Body of pancreas (tissue), 4 donors: ENCODE data around the gene TACC3. TPM values are rescaled to one million over a fixed set of nuclear protein-coding genes. Genes with fewer than 3 reads are reported as not detected.

ENCODE experiments used
- ATAC-seq: fragments of 150-250 bp; one replicate; pipeline ENCODE4 v1.9.1; 2016
- DNase-seq, 4 donors: peaks; one replicate each; pipeline ENCODE4 v3.0.0-alpha.2; 2019
- H3K27ac ChIP-seq, 4 donors: fragments of 200-600 bp; sonication (generic); 1 replicate in 3 of 4; 2 replicates in 1 of 4; pipeline versions ENCODE4 v1.5.1 to v1.6.1; 2016 to 2019; ENCODE audit warnings: mild to moderate bottlenecking in 1 of 4, mixed read lengths in 1 of 4, moderate library complexity in 1 of 4
- H3K27me3 ChIP-seq, 2 donors: fragments of 200-600 bp; sonication (generic); one replicate each; pipeline ENCODE4 v1.6.0; 2016; ENCODE audit warnings: mild to moderate bottlenecking in 1 of 2
- H3K36me3 ChIP-seq, 2 donors: fragments of 200-600 bp; sonication (generic); replicated peaks in 1 of 2; 2 replicates each; pipeline ENCODE4 v1.5.1; 2016; ENCODE audit warnings: low read depth in 2 of 2; ENCODE audit not compliant: insufficient read depth in 1 of 2
- H3K4me1 ChIP-seq: fragments of 200-600 bp; sonication (generic); one replicate; pipeline ENCODE4 v1.6.0; 2016
- H3K4me3 ChIP-seq, 2 donors: fragments of 200-600 bp; sonication (generic); 1 replicate in 1 of 2; 2 replicates in 1 of 2; pipeline ENCODE4 v1.5.1; 2016 to 2019
- H3K9me3 ChIP-seq, 3 donors: fragments of 200-600 bp; sonication (generic); 1 replicate in 2 of 3; 2 replicates in 1 of 3; pipeline ENCODE4 v1.5.1; 2016
- POLR2A ChIP-seq, 3 donors: fragments of 450-650 bp; IDR thresholded peaks; one replicate each; pipeline ENCODE4 v1.6.1; 2016; ENCODE audit warnings: antibody characterized with exemption in 3 of 3, mild to moderate bottlenecking in 2 of 3
- WGBS, 2 donors: methylation state at CpG; one replicate each; pipeline ENCODE4 v1.1.5; 2017; 5-methylcytosine and 5-hydroxymethylcytosine counted together
- intact Hi-C: fragments of 100-400 bp; cut with DNase I; formaldehyde crosslinking; loops from one replicate; pipeline ENCODE4 v1.15.1; 2023
- total RNA-seq, 2 donors: library from RNA; depleted of rRNA; stranded (reverse); fragments of >200 nt; gene quantifications; one replicate each; pipeline ENCODE4 v1.1.0, GENCODE V29; 2016
- TF ChIP-seq, protein P1 (sequence below), 7 experiments: fragments of 450-650 bp in 4 of 7; fragments of 200-600 bp in 3 of 7; sonication (generic) in 3 of 7; IDR thresholded peaks; one replicate each; pipeline ENCODE4 v1.5.1; 2016 to 2019; ENCODE audit warnings: antibody characterized with exemption in 7 of 7

TACC3 gene
- total RNA-seq, 2 donors from 2014 or later: 5.7 to 8.9 TPM

DNA sequence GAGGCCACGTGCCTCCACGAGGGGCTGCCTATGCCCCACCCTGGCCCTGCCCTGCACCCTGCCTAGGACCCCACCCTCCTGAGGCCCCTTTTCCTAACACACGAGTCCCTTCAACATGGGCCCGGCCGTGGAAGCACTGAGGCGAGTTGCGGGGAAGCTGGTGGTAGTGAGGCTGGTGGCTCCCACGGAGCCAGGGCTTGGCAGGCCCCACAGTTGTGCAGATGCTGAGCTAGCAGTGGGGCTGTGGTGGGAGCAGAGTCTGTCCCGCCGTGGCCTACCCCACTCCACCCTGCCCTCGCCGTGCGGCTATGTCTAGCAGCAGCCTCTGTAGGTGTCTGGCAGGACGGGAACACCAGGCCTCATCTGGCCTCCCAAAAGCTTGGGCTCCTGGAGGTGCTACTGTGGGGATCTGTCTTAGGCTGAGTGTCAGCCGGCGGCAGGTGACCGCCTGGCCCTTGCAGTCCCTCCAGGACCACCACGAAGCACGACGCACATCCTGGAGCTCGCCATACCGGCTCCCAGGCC lies 18.8 kb downstream of the TACC3 start:
- intact Hi-C loops: loop anchor here (10.0 kb wide), 1 partner anchor 455 kb away; no protein-coding TSS in a partner anchor
- Histone ChIP-seq H3K36me3 (no peaks in the 10 kb centered on the region), H3K4me3 (no peak overlapping the region), H3K27me3 (no peaks in the 10 kb centered on the region), H3K27ac (no peak overlapping the region), H3K9me3 (peaks cover 0 to 7% (median 0%) of the 10 kb centered on the region in 3 donors), H3K4me1 (no peaks in the 10 kb centered on the region)
- no peak for TF ChIP-seq POLR2A (IDR thresholded peaks at IDR 0.05)
- TF ChIP-seq, protein P1, sequence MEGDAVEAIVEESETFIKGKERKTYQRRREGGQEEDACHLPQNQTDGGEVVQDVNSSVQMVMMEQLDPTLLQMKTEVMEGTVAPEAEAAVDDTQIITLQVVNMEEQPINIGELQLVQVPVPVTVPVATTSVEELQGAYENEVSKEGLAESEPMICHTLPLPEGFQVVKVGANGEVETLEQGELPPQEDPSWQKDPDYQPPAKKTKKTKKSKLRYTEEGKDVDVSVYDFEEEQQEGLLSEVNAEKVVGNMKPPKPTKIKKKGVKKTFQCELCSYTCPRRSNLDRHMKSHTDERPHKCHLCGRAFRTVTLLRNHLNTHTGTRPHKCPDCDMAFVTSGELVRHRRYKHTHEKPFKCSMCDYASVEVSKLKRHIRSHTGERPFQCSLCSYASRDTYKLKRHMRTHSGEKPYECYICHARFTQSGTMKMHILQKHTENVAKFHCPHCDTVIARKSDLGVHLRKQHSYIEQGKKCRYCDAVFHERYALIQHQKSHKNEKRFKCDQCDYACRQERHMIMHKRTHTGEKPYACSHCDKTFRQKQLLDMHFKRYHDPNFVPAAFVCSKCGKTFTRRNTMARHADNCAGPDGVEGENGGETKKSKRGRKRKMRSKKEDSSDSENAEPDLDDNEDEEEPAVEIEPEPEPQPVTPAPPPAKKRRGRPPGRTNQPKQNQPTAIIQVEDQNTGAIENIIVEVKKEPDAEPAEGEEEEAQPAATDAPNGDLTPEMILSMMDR (IDR thresholded peaks at IDR 0.05): no peak
- WGBS, 2 donors: 95 to 100% methylated on average over 14 to 20 of the region's 22 CpGs
- ATAC-seq (no peak), DNase-seq (no peak)

DNA sequence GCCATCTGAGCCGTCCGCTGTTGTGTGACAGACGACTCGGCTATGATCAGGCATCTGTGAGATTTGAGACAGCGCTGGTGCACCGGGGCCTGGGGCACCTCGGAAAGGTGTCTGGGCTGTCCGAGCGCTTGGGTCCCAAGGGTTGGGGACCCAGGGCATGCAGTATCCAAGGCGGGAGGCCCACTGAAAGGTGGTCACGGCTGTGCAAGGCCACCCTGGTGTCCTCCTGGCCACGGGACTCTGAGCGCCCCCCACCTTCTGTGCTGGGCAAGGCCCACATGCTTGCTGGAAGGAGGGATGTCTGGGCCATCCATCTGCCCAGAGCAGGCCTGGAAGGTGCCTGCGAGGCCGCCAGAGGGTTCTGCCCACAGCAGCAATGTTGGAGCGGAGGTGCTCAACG lies 19.9 kb downstream of the TACC3 start:
- H3K27me3 ChIP-seq: no peaks in the 10 kb centered on the region
- ATAC-seq: no peak
- 83 to 89% methylated on average over 6 to 17 of the region's 17 CpGs for WGBS, 2 donors
- H3K27ac ChIP-seq: no peak overlapping the region
- no peak for TF ChIP-seq POLR2A (IDR thresholded peaks at IDR 0.05)
- TF ChIP-seq, protein P1 (IDR thresholded peaks at IDR 0.05): no peak
- H3K4me3 ChIP-seq: no peak overlapping the region
- H3K4me1 ChIP-seq: peaks cover 4% of the 10 kb centered on the region
- peaks cover 0 to 7% (median 0%) of the 10 kb centered on the region in 3 donors for H3K9me3 ChIP-seq
- no peak for DNase-seq
- intact Hi-C loops: loop anchor here (10.0 kb wide), 1 partner anchor 454 kb away; no protein-coding TSS in a partner anchor
- no peaks in the 10 kb centered on the region for H3K36me3 ChIP-seq

DNA sequence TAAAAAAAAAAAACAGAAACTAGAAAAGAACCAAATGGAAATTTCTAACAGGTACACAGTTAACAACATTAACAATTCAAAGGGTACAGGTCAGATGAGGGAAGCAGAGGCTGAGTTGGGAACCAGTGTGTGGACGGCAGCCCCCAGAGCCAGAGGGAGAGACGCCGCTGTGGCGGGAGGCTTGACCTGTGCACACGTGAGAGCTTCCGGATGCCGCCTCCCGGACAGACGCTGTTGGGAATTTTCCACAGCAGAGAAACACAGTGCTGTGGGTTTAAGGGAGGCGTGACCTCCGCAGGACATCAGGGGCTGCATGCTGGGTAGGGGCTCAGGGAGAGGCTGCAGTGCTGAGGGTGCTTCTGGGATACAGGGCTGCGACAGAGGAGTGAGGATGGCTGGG lies 22.2 kb downstream of the TACC3 start:
- TF ChIP-seq POLR2A (IDR thresholded peaks at IDR 0.05): no peak
- TF ChIP-seq, protein P1 (IDR thresholded peaks at IDR 0.05): no peak
- 72 to 82% methylated on average over 12 of the region's 12 CpGs for WGBS, 2 donors
- no peak overlapping the region for H3K27ac ChIP-seq
- ATAC-seq: no peak
- no peaks in the 10 kb centered on the region for H3K36me3 ChIP-seq
- H3K4me3 ChIP-seq: no peak overlapping the region
- H3K27me3 ChIP-seq: no peaks in the 10 kb centered on the region
- peaks cover 0 to under 1% (median 0%) of the 10 kb centered on the region in 3 donors for H3K9me3 ChIP-seq
- DNase-seq: no peak
- intact Hi-C loops: loop anchor here (10.0 kb wide), 1 partner anchor 451 kb away; no protein-coding TSS in a partner anchor
- H3K4me1 ChIP-seq: peaks cover 17% of the 10 kb centered on the region

DNA sequence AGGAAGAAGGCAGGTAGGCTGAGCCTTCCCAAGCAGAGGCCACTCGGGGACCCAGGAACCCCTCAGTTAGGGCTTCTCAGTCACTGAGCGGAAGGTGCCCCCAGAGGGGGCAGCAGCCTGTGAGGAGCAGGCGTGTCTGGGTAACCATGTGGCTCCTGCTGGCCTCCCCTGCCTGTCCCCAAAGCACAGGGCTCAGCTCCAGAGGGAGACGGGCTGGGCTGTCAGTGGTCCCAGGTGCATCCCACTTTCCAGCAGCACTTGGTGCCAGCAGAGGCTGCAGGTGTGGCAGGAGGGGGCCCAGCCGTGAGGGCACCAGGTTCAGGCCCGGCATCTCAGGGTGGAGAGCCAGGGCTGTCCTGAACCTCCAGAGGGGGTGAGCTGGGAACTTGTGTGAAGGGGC lies 22.7 kb downstream of the TACC3 start:
- 90% methylated on average over 6 of the region's 6 CpGs; no CpG with 5 or more reads in 1 of the 2 donors for WGBS, 2 donors
- ATAC-seq (no peak), DNase-seq (no peak)
- Histone ChIP-seq H3K36me3 (no peaks in the 10 kb centered on the region), H3K27me3 (no peaks in the 10 kb centered on the region), H3K9me3 (no peaks in the 10 kb centered on the region), H3K27ac (no peak overlapping the region), H3K4me1 (peaks cover 19% of the 10 kb centered on the region), H3K4me3 (no peak overlapping the region)
- intact Hi-C loops: loop anchor here (10.0 kb wide), 1 partner anchor 451 kb away; no protein-coding TSS in a partner anchor
- no peak for TF ChIP-seq POLR2A (IDR thresholded peaks at IDR 0.05)
- TF ChIP-seq, protein P1 (IDR thresholded peaks at IDR 0.05): no peak

DNA sequence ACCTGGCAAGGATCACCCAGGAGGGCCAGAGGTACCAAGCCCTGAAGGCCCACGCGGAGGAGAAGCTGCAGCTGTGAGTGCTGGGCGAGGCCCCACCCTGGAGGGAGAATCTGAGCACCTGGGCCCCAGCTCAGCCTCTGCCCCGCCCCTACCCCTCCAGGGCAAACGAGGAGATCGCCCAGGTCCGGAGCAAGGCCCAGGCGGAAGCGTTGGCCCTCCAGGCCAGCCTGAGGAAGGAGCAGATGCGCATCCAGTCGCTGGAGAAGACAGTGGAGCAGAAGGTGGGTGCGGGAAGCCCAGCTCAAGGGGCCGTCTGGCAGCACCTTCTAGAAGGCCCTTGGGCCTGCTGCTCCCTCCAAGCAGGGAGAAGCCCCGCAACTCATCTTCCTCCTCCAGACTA lies 23.2 kb downstream of the TACC3 start:
- Histone ChIP-seq H3K27me3 (no peaks in the 10 kb centered on the region), H3K36me3 (no peaks in the 10 kb centered on the region), H3K9me3 (no peaks in the 10 kb centered on the region), H3K4me3 (no peak overlapping the region), H3K27ac (no peak overlapping the region), H3K4me1 (peaks cover 19% of the 10 kb centered on the region)
- TF ChIP-seq, protein P1 (IDR thresholded peaks at IDR 0.05): no peak
- no peak for TF ChIP-seq POLR2A (IDR thresholded peaks at IDR 0.05)
- 87 to 90% methylated on average over 10 to 14 of the region's 14 CpGs for WGBS, 2 donors
- DNase-seq: no peak
- intact Hi-C loops: loop anchor here (10.0 kb wide), 1 partner anchor 450 kb away; no protein-coding TSS in a partner anchor
- no peak for ATAC-seq
